Measurements from ENCODE around the gene XXYLT1. TPM values are rescaled to one million over a fixed set of nuclear protein-coding genes. Genes with fewer than 3 reads are reported as not detected.

The XXYLT1 gene
- total RNA-seq, 1 experiment from 2014 or later: 27.2 TPM

DNA sequence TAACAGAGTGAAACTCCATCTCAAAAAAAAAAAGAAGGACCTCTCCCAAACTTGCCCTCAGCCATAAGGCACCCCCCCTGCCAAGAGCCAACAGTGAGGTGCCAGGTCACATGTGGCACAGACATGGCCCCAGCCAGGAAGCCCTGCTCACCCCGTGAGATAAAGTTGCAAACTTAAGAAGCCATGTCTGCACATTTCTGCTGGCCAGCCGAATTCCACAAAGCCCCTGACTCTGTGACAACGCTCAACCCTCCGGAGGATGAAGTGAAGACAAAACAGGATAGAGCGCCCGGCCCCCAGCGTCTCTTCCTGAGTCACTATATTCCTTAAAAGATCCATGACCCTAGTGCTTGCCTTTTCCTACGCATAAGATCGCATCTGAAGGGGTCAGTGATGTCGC, 188.1 kb downstream of the XXYLT1 start:
- no peak for DNase-seq (ENCODE audit: low read depth in 1 of 2, low spot score in 2 of 2)
- no peaks in the 10 kb centered on the region for H3K36me3 ChIP-seq
- H3K4me3 ChIP-seq: no peak overlapping the region

DNA sequence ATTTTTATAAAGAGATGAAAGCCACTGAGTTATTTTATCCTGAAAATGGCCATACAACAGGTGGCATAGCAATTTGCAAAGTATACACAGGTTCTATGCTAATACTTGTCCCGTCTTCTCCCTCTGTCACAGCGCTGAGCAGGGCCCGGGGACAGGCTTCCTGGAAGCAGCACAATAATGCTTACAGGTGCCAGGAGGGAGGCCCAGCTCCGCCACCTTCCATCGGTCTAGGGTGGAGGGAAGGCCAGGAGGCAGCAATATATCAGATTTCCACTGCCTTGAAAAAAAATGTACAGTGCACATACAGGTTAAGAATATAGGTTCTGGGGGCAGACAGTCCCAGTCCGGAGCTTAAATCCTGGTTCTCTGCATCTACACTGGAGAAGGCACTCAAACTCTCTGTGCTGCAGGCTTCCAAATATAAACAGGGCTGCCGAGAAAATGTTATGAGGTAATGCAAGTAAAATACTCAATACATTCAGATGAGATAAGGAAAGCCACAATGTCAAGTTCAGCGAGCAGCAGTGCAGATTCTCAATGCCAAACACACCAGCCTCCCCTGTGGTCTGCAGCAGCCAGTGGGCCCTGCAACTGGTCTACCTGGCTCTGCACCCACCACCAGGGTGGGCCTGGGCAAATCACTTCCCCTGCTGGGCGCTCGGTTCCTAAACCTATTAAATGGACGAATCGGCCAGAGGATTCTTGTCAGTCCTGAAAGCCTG, 189.6 kb downstream of the XXYLT1 start:
- no peaks in the 10 kb centered on the region for H3K4me1 ChIP-seq (replicated peaks)
- no peak overlapping the region for H3K27ac ChIP-seq
- no peak for DNase-seq (ENCODE audit: low read depth in 1 of 2, low spot score in 2 of 2)

More for the DNA sequence above, 188.1 kb downstream of the XXYLT1 start:
- Histone ChIP-seq H3K4me1 (replicated peaks) (no peaks in the 10 kb centered on the region), H3K9me3 (replicated peaks) (no peaks in the 10 kb centered on the region), H3K27me3 (replicated peaks) (no peaks in the 10 kb centered on the region), H3K27ac (no peak overlapping the region)

DNA sequence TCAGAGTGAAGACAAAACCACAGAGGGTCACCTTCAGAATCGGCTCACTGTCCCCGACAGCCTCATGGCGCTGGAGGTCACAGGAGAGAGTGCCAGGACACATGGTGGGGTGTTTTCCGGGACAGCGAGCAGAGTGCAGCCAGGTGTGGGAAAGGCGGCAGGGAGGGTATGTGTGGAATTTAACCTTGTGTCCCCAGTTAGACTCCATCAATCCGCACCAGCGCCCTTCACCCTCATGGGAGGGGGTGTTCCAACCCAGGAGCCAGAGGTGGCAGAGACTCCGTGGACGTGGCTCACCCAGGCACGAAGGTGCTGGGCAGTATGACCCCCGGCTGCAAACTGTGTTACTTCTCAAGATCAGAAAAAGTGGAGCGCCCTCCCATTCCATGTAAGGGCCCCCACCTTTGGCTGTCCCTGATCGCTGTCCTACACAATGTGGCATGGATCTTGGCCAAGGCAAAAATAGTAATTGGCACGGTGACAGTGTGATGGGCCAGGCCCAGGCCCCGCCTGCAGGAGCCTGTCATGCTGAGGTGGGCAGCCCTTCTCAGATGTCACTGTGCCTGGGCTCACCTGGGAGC, 190.3 kb downstream of the XXYLT1 start:
- Histone ChIP-seq H3K4me1 (replicated peaks) (no peaks in the 10 kb centered on the region), H3K27me3 (replicated peaks) (no peaks in the 10 kb centered on the region), H3K9me3 (replicated peaks) (no peaks in the 10 kb centered on the region), H3K27ac (no peak overlapping the region), H3K4me3 (no peak overlapping the region), H3K36me3 (no peaks in the 10 kb centered on the region)
- no peak for DNase-seq (ENCODE audit: low read depth in 1 of 2, low spot score in 2 of 2)

More for the DNA sequence above, 189.6 kb downstream of the XXYLT1 start:
- no peaks in the 10 kb centered on the region for H3K36me3 ChIP-seq
- no peak overlapping the region for H3K4me3 ChIP-seq
- no peaks in the 10 kb centered on the region for H3K27me3 ChIP-seq (replicated peaks)
- H3K9me3 ChIP-seq (replicated peaks): no peaks in the 10 kb centered on the region

DNA sequence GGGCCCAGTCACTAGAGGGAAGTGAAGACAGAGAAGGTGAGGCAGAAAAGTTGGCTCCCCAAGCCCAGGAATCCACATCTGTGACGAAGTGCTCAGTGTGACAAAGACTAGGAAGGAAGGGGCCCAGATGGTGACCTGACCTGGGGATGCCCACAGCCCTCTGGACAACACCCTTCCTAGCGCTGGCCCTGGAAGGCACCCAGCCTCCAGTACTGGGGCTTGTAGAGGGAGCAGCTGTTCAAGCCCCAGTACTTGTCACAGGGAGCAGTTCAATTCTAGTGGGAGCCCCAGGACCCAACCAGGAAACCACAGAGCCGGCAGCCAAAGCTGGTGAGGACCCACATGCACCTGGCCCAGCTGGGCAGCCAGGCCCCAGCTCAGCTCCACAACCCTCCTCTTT, 190.8 kb downstream of the XXYLT1 start:
- Histone ChIP-seq H3K27ac (no peak overlapping the region), H3K27me3 (replicated peaks) (no peaks in the 10 kb centered on the region), H3K9me3 (replicated peaks) (no peaks in the 10 kb centered on the region), H3K4me3 (no peak overlapping the region), H3K4me1 (replicated peaks) (no peaks in the 10 kb centered on the region), H3K36me3 (no peaks in the 10 kb centered on the region)
- no peak for DNase-seq (ENCODE audit: low read depth in 1 of 2, low spot score in 2 of 2)

DNA sequence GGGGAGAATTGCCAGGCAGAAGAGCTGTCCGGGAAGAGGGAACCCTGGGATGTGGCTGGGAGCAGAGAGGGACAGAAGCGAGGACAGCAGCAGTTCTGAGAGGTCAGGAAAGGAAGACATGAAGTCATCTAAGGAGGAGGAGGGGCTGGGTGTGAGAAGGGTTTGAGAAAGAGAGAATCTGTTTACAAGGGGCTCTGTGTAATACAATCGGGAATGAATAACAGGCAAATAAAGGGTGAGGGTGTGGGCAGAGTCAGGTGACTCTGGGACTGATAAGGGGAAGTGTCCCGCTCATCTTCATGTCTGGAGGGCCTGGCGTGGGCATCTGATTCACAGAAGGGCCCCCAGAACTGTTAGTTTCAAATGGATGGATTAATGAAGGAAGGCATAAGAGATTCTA, 191.3 kb downstream of the XXYLT1 start:
- Histone ChIP-seq H3K4me1 (replicated peaks) (no peaks in the 10 kb centered on the region), H3K9me3 (replicated peaks) (no peaks in the 10 kb centered on the region), H3K36me3 (no peaks in the 10 kb centered on the region), H3K27ac (no peak overlapping the region), H3K27me3 (replicated peaks) (no peaks in the 10 kb centered on the region), H3K4me3 (no peak overlapping the region)
- DNase-seq (ENCODE audit: low read depth in 1 of 2, low spot score in 2 of 2): no peak

DNA sequence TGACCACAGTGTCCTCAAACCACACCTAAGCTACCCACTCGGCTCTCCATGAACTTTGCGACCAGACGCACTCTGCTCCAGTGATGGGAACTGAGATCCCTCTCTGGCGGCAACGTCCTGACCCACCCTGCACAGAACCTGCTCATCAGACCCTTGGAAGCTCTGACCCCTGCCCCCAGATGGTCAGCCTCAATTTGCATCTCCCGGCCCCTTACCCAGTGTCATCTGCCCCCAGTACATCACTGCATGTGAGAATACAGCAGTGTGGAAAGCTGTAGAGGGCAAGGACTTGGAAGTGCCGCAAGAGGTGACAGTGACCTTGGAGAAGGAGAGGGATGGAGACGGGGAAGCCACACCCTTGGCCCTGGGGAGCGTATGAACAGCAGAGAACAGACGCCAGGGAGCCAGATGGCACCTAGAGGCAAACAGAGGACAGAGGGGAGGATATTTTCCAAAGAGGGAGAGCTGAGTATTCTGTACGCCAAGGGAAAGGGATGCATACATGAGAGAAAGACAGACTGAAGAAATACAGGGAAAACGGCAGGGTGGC, 192.0 kb downstream of the XXYLT1 start:
- H3K4me3 ChIP-seq: no peak overlapping the region
- no peaks in the 10 kb centered on the region for H3K9me3 ChIP-seq (replicated peaks)
- H3K27ac ChIP-seq: no peak overlapping the region
- no peak for DNase-seq (ENCODE audit: low read depth in 1 of 2, low spot score in 2 of 2)
- H3K27me3 ChIP-seq (replicated peaks): no peaks in the 10 kb centered on the region
- no peaks in the 10 kb centered on the region for H3K36me3 ChIP-seq
- H3K4me1 ChIP-seq (replicated peaks): no peaks in the 10 kb centered on the region

DNA sequence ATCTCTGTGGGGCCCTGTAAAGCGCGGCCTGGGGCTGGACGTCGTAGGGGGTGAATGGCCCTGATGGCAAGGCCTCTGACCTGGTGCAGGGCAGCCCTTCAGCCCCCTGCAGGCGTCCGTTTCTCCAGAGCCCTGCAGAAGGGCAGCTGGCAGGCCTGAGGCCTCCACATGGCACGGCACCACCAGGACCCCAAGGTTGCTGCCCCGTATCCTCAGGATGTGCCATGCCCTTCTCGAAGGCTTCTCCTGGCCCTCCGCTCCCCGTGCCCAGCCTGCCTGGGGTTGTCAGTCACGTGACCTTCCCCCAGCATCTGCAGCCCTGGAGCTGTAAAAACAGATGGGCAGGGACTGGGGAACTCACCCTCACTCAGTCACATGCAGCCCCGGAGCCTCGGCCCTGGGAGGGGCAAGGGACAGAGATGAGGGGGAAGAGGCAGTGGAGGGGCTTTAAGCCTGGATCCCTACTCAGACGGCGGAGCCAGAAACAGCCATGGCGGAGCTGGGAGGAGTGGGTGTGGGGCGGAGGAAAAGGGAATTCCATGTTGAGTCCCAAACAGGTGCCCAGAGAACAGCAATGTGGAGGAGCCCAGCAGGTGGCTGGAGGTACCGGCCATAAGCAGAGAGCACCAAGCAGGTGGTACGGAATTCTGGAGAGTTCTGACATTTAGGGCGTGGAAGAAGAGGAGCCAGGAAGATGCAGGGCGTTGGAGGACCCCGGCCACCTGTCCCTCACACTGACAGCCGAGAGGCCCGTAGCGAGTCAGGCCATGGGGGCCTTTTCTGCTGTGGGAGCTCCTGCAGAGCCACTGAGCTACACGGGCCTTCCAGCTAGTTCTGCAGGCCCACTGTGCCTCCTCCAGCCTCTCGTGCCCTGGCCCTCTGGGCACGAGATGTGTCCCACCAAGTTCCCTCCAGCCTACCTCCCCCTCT, 193.1 kb downstream of the XXYLT1 start:
- DNase-seq (ENCODE audit: low read depth in 1 of 2, low spot score in 2 of 2): no peak
- H3K4me1 ChIP-seq (replicated peaks): no peaks in the 10 kb centered on the region

DNA sequence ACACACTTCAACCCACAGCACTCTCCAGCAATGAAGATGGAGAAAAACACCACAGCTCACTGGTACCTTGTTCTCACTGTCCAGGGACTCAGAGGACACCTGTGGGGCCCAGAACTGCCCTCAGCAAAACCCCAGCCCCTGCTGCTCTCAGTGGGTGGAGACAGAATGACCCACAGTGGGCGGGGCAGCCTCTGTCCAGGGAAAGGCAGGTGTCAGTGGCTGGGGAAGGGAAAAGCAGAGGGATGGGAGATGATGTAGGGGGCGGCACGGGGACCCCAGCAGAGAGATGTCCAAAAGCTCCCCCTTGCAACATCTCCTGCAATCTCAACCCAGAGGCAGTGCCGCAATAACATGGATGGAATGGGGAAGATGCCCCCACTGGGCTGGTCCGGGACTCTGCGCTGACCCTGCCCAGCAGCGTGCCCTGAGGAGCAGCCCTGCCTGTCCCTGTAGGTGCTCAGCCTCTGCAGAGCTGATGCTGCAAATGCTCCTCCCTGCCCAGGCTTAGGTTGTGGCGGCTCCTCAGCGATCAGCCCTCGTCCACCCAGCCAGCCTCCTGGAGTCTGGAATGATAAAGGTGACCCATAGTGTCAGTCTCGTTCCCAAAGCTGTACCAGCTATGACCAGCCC, 193.9 kb downstream of the XXYLT1 start:
- no peaks in the 10 kb centered on the region for H3K4me1 ChIP-seq (replicated peaks)
- no peaks in the 10 kb centered on the region for H3K27me3 ChIP-seq (replicated peaks)
- no peak overlapping the region for H3K27ac ChIP-seq

More for the DNA sequence above, 193.1 kb downstream of the XXYLT1 start:
- no peak overlapping the region for H3K27ac ChIP-seq
- no peaks in the 10 kb centered on the region for H3K9me3 ChIP-seq (replicated peaks)
- H3K4me3 ChIP-seq: no peak overlapping the region
- H3K27me3 ChIP-seq (replicated peaks): no peaks in the 10 kb centered on the region
- no peaks in the 10 kb centered on the region for H3K36me3 ChIP-seq

DNA sequence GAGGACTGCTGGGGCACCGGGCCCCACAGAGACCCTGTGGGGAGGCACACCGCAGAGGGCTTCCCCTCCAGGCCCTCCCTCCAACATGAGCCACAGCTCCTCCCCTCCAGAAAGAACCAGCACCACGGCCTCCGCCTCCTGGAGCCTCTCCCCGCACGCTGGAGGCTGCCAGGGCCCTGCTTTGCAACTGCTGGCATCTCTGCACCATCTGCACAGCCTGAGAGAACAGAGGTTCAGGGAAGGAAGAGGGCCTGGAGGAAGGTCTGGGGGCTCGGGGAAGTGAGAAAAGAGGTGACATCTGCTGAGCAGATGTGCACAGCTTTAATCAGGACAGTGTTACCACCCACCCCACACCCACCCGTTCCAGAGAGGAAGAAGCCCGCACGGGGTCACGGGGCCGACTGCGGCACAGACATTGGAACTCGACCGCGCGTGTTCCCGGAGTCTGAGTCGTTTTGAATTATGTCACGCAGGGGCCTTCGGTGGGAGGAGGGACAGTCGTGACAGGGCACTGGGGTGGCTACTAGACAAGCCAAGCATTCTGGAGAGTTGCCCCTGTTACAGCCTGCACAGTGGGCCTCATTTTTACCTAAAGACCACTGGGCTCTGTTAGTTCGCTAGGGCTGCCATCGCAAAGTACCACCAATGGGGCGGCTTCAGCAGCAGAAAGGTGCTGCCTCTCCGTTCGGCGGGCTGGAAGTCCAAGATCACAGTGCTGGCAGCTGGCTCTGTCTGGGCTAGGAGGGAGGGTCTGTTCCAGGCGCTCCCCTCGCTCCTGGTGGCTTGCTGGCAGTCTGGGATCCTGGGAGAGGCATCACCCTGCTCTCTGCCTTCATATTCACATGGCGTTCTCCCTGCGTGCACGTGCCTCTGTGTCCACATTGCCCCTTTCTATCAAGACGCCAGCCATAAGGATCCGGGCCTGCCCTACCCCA, 194.8 kb downstream of the XXYLT1 start:
- no peak for DNase-seq (ENCODE audit: low read depth in 1 of 2, low spot score in 2 of 2)
- no peaks in the 10 kb centered on the region for H3K4me1 ChIP-seq (replicated peaks)
- no peak overlapping the region for H3K4me3 ChIP-seq
- no peak overlapping the region for H3K27ac ChIP-seq
- no peaks in the 10 kb centered on the region for H3K9me3 ChIP-seq (replicated peaks)
- no peaks in the 10 kb centered on the region for H3K27me3 ChIP-seq (replicated peaks)
- H3K36me3 ChIP-seq: no peaks in the 10 kb centered on the region

More for the DNA sequence above, 193.9 kb downstream of the XXYLT1 start:
- H3K36me3 ChIP-seq: no peaks in the 10 kb centered on the region
- DNase-seq (ENCODE audit: low read depth in 1 of 2, low spot score in 2 of 2): no peak
- no peak overlapping the region for H3K4me3 ChIP-seq
- H3K9me3 ChIP-seq (replicated peaks): no peaks in the 10 kb centered on the region

DNA sequence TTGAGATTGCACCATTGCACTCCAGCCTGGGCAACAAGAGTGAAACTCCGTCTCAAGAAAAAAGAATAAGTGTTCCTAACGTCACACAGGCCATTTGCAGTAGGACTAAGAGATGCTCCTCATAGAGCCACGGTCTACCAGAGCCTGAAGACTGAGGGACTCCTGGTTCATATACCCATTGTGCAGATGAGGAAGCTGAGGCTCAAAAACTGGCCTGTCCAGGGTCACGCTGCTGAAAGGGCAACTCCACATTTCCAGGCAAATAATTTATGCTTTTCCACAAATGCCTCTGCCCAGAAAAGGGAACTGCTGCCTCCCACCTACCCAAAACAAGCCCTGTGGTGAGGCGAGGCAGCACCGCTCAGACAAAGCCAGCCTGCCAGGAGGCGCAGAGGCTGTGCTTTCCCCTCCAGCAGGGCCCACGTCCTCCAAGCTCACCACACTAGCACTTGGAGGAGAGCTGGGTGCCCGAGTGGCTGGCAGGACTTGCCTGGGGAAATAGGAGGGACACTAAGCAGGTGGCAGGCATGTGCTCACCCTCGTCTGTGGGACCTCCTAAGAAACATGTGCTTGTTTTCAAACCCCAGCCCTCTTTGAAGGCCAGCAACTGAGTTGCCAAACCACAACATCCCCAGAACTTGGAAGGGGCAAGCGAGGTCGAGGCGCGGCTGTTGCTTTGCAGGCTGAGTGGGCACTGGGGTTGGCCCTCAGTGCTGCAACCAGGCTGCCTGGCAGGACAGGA, 195.6 kb downstream of the XXYLT1 start:
- H3K27ac ChIP-seq: no peak overlapping the region
- no peak overlapping the region for H3K4me3 ChIP-seq
- H3K4me1 ChIP-seq (replicated peaks): no peaks in the 10 kb centered on the region
- DNase-seq (ENCODE audit: low read depth in 1 of 2, low spot score in 2 of 2): no peak
- H3K36me3 ChIP-seq: no peaks in the 10 kb centered on the region
- no peaks in the 10 kb centered on the region for H3K9me3 ChIP-seq (replicated peaks)
- H3K27me3 ChIP-seq (replicated peaks): no peaks in the 10 kb centered on the region

DNA sequence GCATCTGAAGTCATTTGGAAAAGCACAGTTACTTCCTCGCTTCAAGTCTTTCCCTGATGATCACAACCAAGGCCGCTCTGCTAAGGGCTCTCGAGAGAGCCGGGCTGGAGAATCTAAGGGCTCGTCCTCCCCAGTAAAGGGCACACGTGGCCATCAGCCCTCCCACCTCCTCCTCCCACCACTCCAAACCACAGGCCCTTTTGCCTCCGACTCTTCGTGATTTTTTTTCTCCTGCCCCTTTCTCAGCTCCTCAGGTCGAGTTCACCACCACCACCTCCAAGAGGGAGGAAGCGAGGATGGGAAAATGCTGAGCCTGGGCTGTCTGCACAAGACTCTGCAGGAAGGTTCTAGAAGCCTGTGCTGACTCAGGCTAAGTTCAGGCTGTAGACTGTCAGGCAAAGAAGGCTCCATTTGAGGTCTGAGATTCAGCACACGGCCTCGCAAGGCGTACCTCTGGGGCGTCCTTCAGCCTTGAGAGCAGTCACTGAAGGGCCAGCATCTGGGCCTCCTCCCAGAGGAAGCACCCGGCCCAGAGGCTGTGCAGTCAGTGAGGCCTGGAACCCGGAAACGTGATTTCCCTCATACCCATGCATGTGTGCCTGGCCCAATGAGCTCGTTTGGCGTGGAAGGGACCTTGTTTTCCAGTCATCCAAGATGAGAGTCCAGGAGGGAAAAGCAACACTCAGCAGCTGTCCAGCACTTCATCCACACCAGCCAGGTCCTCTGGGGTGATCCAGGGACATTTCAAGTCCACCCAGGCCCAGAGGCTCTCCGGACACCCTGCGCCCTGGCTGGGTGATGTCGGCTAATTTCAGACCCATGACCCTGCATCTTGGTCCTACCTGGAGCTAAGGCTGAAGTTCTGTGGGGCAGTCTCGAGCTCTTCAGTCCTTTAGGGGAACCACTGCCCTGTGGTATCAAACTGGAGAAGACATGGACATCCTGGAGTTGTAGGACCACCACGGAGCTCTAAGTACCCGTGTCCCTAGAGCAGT, 196.8 kb downstream of the XXYLT1 start:
- H3K9me3 ChIP-seq (replicated peaks): no peaks in the 10 kb centered on the region
- DNase-seq (ENCODE audit: low read depth in 1 of 2, low spot score in 2 of 2): no peak
- no peaks in the 10 kb centered on the region for H3K27me3 ChIP-seq (replicated peaks)
- H3K36me3 ChIP-seq: 0 out of 2 replicates have a peak, but pooled peaks cover 5% of the 10 kb centered on the region
- no peak overlapping the region for H3K4me3 ChIP-seq
- H3K4me1 ChIP-seq (replicated peaks): no peaks in the 10 kb centered on the region
- H3K27ac ChIP-seq: no peak overlapping the region
